ENCODE measurements around the gene CUTC. TPM values are rescaled to one million over a fixed set of nuclear protein-coding genes. Genes with fewer than 3 reads are reported as not detected.

The CUTC gene
- total and polyA plus RNA-seq, 2 donors (not counting 1 experiment from before 2014, with no cell fraction given) = 19.4 to 22.6 TPM

- no peak for DNase-seq (ENCODE audit: low read depth in 2 of 2)
- Histone ChIP-seq H3K9me3 (ENCODE audit: control insufficient read depth, insufficient read depth, low read depth, low read length) (no peaks in the 10 kb centered on the region), H3K27me3 (ENCODE audit: control insufficient read depth, insufficient read depth, low read length) (no peaks in the 10 kb centered on the region), H3K9ac (ENCODE audit: insufficient read depth, low read length) (no peak overlapping the region), H4K20me1 (ENCODE audit: control insufficient read depth, extremely low read depth, insufficient read depth, low read length) (no peaks in the 10 kb centered on the region), H3K4me2 (ENCODE audit: extremely low read depth, insufficient read depth, low read length) (no peak overlapping the region), H3K4me1 (ENCODE audit: control insufficient read depth, extremely low read depth, insufficient read depth, low read length) (no peaks in the 10 kb centered on the region), H3K36me3 (ENCODE audit: control insufficient read depth, insufficient read depth, low read length) (peaks cover 15% of the 10 kb centered on the region), H3K27ac (ENCODE audit: insufficient read depth, low read length) (no peak overlapping the region), H3K4me3 (replicated peaks in 1 of 4; ENCODE audit: control extremely low read depth in 1 of 4, insufficient read depth in 1 of 4, low read depth in 3 of 4, low read length in 4 of 4) (no peak overlapping the region), H2AFZ (ENCODE audit: low read length) (no peak overlapping the region), H3K79me2 (ENCODE audit: control insufficient read depth, insufficient read depth, low read length) (no peaks in the 10 kb centered on the region)
- TF ChIP-seq EZH2 (IDR thresholded peaks at IDR 0.05; ENCODE audit: low read length, missing control alignments) = no peak
- TF ChIP-seq, protein P1, sequence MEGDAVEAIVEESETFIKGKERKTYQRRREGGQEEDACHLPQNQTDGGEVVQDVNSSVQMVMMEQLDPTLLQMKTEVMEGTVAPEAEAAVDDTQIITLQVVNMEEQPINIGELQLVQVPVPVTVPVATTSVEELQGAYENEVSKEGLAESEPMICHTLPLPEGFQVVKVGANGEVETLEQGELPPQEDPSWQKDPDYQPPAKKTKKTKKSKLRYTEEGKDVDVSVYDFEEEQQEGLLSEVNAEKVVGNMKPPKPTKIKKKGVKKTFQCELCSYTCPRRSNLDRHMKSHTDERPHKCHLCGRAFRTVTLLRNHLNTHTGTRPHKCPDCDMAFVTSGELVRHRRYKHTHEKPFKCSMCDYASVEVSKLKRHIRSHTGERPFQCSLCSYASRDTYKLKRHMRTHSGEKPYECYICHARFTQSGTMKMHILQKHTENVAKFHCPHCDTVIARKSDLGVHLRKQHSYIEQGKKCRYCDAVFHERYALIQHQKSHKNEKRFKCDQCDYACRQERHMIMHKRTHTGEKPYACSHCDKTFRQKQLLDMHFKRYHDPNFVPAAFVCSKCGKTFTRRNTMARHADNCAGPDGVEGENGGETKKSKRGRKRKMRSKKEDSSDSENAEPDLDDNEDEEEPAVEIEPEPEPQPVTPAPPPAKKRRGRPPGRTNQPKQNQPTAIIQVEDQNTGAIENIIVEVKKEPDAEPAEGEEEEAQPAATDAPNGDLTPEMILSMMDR (conservative IDR thresholded peaks at IDR 0.05 in 1 of 2, IDR thresholded peaks at IDR 0.05 in 1 of 2; ENCODE audit: low read depth in 1 of 2, low read length in 2 of 2) = no peak
Measured at GRCh38 chr10:99720387-99720786, 11.6 kb upstream of the CUTC start.

- H3K79me2 ChIP-seq (ENCODE audit: control insufficient read depth, insufficient read depth, low read length) = peaks cover 14% of the 10 kb centered on the region
- peak in 1 of 2 donors; percentile 65 for DNase-seq (ENCODE audit: low read depth in 2 of 2)
- no peak overlapping the region for H3K27ac ChIP-seq (ENCODE audit: insufficient read depth, low read length)
- H2AFZ ChIP-seq (ENCODE audit: low read length) = no peak overlapping the region
- no peak for TF ChIP-seq EZH2 (IDR thresholded peaks at IDR 0.05; ENCODE audit: low read length, missing control alignments)
- TF ChIP-seq, protein P1 (conservative IDR thresholded peaks at IDR 0.05 in 1 of 2, IDR thresholded peaks at IDR 0.05 in 1 of 2; ENCODE audit: low read depth in 1 of 2, low read length in 2 of 2) = no peak
- no peaks in the 10 kb centered on the region for H3K9me3 ChIP-seq (ENCODE audit: control insufficient read depth, insufficient read depth, low read depth, low read length)
- H3K9ac ChIP-seq (ENCODE audit: insufficient read depth, low read length) = no peak overlapping the region
- H3K27me3 ChIP-seq (ENCODE audit: control insufficient read depth, insufficient read depth, low read length) = no peaks in the 10 kb centered on the region
- peaks cover 5% of the 10 kb centered on the region for H3K4me1 ChIP-seq (ENCODE audit: control insufficient read depth, extremely low read depth, insufficient read depth, low read length)
- H3K4me2 ChIP-seq (ENCODE audit: extremely low read depth, insufficient read depth, low read length) = no peak overlapping the region
- H3K4me3 ChIP-seq (replicated peaks in 1 of 4; ENCODE audit: control extremely low read depth in 1 of 4, insufficient read depth in 1 of 4, low read depth in 3 of 4, low read length in 4 of 4) = no peak overlapping the region
- no peaks in the 10 kb centered on the region for H4K20me1 ChIP-seq (ENCODE audit: control insufficient read depth, extremely low read depth, insufficient read depth, low read length)
- H3K36me3 ChIP-seq (ENCODE audit: control insufficient read depth, insufficient read depth, low read length) = peaks cover 7% of the 10 kb centered on the region
Measured at GRCh38 chr10:99730026-99730425, 2.0 kb upstream of the CUTC start.

DNA sequence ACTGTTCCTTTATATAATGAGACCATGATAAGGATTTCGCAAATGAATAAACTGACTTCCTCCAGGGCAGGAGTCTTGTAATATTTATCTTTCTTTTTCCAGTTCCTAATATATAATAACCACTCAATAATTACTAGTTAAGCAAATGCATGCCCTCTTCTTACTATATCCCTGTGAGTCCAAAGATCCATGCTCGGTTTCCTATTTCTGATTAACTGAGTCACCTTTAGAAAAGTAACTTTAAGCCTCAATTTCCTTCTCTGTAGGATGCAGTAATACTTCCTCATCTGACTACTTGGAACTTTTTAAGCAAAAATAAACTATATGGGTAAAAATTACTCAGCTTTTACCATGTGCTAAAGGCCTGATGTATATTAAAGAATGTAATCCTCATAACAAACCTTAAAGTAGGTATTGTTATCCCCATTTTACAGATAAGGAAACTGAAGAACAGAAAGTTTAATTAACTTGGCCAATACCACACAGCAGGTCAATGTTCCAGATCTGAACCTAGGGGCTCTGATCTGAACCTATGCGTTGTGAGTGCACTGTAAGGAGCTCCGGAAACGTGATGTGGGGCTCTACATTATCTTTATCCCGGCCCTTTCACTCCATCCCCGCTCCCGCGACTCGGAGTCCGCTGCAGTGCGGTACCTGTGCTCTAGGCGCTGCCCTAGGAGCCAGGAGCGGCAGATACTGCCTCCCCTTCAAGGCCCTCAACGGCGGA, 565 bp upstream of the CUTC start:
- Histone ChIP-seq H4K20me1 (ENCODE audit: control insufficient read depth, extremely low read depth, insufficient read depth, low read length) (no peaks in the 10 kb centered on the region), H2AFZ (ENCODE audit: low read length) (peak overlapping the region; percentile 98), H3K79me2 (ENCODE audit: control insufficient read depth, insufficient read depth, low read length) (peaks cover 14% of the 10 kb centered on the region), H3K4me1 (ENCODE audit: control insufficient read depth, extremely low read depth, insufficient read depth, low read length) (peaks cover 5% of the 10 kb centered on the region), H3K36me3 (ENCODE audit: control insufficient read depth, insufficient read depth, low read length) (peaks cover 4% of the 10 kb centered on the region), H3K27ac (ENCODE audit: insufficient read depth, low read length) (peak overlapping the region; percentile 91), H3K4me2 (ENCODE audit: extremely low read depth, insufficient read depth, low read length) (peak overlapping the region; percentile 93), H3K4me3 (replicated peaks in 1 of 4; ENCODE audit: control extremely low read depth in 1 of 4, insufficient read depth in 1 of 4, low read depth in 3 of 4, low read length in 4 of 4) (peak overlapping the region; percentile 93 to 97 (median 96)), H3K9ac (ENCODE audit: insufficient read depth, low read length) (peak overlapping the region; percentile 83), H3K9me3 (ENCODE audit: control insufficient read depth, insufficient read depth, low read depth, low read length) (no peaks in the 10 kb centered on the region), H3K27me3 (ENCODE audit: control insufficient read depth, insufficient read depth, low read length) (no peaks in the 10 kb centered on the region)
- DNase-seq (ENCODE audit: low read depth in 2 of 2) = no peak
- TF ChIP-seq, protein P1 (conservative IDR thresholded peaks at IDR 0.05 in 1 of 2, IDR thresholded peaks at IDR 0.05 in 1 of 2; ENCODE audit: low read depth in 1 of 2, low read length in 2 of 2) = no peak
- TF ChIP-seq EZH2 (IDR thresholded peaks at IDR 0.05; ENCODE audit: low read length, missing control alignments) = no peak

All from fibroblast of lung (primary cell).